ENCODE results near the gene CEP68.
"Not testable (repeated sequence)": the region's sequence is repeated elsewhere in the genome, so short reads cannot be mapped to it uniquely, and the experiment has no call there.

CEP68 gene

DNA sequence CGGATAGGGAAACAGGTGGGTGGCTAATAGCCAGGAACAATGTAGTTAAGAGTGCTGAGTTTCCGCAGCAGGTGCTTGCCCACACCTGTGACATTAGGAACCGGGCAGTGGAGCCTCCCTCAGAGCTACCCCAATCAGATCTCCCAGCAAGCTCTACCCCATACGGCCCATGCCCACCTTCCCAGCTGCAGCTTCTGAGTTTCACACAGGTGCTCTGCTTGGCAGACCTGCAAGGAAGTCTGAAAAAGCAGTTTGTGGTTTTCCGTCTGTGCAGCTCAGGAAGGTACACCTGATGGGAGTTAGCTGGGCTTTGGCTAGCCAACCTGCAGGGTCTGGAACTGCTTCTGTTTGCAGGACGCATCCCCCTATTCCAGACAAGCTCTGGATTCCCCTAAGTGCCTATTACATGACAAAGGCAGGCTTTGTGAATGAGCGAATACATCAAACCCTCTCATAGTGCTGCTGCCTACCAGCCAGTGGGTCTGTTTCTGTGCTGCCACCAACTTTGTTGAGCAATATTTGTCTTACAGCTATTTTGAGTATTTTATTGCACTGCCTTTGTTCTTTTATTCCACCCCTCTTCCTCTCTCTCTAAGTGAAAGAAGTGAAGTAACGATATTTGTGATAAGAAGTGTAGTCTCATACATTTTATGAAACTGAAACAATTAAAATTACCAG is 24.7 kb upstream of the CEP68 start:
- no peak for DNase-seq (ENCODE audit: low read depth)

DNA sequence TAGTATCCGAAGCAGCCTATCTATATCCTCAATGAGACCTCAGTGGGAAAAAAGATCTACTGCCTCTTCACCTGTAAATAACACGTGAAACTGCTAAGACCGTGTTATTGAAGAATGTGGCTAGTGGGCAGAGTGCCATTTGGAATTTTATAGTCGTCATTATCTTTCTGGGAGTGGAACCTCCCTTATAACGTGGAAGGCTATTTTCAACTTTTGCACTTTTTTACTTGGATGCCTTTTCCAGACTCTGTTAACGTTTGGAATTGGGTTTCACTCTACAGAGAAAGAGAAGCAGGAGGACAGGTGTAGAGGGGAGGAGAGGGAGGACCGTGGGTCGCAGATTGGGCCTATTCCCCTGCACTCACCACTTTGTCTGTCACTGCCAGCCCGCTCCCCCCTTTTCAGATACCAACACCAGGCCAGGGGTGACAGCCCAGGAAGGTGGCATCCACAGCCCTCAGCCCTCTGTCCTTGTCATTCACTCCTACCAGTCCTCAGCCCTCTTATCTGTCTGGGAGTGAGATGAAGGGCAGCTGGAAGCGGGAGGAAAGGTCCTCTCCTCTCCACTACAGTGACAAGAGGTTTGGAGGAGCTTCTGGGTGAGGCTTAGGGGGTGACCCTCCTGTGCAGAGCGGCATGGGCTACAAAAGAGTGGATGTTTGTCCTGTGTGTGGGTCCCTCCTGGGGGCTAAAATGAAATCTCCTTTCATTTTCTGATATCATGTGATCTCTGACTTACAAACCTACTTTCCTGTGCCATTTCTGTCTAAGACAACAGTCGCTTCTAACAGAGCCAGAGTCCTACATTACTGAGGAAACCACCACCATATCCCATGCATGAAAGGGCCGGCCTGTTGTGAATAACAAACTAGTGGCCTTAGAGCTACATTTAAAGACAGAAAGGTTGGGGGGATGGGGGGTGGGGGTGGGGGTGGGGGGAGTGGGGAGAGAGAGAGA is 23.9 kb upstream of the CEP68 start:
- DNase-seq (ENCODE audit: low read depth): no peak

DNA sequence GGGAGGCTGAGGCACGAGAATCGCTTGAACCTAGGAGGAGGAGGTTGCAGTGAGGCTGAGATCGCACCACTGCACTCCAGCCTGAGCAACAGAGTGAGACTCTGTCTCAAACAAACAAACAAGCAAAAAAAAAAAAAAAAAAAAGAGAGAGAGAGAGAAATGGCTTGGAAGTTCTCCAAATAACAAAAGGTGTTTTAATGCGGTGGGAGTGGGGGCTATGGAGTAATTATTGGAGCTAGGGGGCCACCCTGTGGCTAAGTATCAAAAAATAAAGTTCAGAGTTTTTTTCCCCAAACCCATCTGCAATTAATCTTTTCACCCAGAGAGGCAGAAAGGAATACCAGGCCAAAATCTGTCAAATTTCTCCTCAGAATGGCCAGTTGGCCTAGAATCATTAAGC is 23.0 kb upstream of the CEP68 start:
- DNase-seq (ENCODE audit: low read depth): no peak

DNA sequence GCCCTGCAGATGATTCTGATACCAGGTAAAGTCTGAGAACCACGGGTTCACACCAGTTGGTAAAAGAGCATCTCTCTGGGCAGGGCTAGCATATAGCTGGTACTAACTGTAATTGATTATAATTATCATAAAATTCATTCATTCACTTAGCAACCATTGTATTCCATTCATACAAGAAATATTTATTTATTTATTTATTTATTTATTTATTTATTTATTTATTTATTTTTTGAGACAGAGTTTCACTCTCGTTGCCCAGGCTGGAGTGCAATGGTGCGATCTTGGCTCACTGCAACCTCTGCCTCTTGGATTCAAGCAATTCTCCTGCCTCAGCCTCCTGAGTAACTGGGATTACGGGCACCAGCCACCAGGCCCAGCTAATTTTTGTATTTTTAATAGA is 22.5 kb upstream of the CEP68 start:
- not testable (repeated sequence) for DNase-seq (ENCODE audit: low read depth)

DNA sequence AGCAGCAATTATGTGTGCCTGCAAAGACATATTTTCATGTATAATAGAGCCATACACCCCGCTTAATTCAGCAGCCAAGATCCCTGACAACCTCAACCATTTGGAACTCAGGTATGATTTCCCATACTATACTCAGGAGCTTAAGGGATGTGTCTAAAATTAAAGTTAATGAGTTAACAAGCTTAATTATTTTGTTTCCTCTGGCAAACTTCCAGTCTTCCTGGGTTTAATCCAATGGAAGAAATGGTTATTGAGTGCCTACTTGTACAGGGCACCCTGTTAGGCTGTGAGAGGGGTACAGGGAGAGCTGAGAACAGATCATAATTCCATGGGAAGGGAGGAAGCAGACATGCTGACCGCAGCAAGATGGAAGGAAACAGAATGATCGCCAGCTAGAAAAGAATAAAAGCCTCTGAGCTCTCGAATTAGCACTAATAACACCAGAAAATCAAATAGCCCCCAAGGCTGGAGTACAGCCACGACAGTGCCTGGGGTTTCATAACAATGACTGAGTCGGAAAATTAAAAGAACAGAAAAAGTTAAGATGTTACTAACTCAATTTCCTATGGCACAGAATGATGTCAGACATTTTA is 20.8 kb upstream of the CEP68 start:
- no peak for DNase-seq (ENCODE audit: low read depth)

DNA sequence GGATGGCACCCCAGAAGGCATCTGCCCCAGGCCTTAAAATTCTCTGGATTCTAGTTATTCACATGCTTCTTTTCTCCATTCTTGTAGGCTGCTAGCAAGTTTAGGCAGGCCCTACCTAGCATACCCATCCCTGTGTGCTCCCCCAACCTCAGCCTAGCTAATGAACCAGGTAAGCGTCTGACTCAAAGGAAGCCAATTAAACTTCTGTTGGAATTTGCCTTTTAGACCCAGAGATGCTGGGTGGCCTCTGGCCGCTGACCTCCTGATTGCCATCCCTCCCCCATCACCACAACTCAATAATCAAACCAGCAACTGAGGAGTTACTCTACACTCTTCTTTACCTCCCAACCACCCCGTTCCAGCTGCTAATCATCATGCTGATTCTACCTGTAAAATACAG is 19.0 kb upstream of the CEP68 start:
- DNase-seq (ENCODE audit: low read depth): no peak

DNA sequence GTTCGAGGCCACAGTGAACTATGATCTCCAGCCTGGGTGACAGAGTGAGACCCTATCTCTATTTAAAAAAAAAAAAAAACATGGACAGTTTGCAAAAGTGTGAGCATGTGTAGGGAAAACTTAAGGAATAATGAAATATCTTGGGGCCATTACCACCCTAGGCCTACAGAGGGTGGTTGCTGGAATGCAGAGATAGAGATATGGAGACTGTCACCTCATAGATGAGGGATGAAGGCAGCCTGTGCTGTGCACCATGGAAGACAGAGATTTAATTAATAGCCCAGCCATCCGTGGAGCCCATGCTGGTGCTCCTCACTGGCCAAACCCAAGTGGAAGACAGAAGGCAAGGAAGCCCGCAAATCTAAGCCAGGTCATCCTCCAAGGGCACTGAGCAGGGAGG is 16.6 kb upstream of the CEP68 start:
- no peak for DNase-seq (ENCODE audit: low read depth)

DNA sequence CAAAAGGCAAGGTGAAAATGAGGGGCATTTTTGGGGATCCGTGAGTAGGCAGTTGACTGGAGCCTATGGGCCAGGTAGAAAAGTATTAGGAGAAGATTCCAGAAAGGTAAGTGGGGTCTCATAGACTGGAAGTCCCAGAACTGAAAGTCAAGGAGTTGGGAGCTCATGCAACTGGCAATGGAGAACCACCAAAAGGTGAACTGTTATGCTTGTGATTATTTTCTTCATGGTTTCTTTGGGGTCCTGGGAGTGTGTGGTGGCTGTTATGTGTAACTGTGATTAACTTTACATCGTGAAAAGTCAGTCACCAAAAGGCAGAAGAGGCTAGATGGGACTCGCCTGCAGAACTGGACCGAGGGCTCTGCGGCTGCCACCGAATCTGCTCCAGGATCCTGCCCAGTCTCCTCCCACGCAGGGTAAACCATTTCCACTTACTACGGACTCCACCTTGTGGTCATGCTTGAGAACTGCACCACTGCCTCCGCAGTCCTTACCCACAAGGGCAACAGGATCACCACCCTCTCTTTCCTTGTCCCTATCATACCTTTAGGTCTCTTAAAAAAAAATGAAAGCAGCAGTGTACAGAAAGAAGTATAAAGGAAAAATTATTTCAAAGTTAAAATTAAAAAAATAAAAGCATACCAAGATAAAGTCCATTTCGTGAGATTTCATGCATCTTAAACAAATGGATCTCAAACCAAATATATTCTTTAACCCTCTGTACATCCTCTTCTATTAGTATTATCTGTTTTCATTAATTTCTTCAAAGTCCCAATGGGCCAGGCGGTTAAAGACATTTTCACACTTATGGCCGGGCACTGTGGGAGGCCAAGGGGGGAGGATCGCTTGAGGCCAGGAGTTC is 15.6 kb upstream of the CEP68 start:
- peak; percentile 48 for DNase-seq (ENCODE audit: low read depth)

DNA sequence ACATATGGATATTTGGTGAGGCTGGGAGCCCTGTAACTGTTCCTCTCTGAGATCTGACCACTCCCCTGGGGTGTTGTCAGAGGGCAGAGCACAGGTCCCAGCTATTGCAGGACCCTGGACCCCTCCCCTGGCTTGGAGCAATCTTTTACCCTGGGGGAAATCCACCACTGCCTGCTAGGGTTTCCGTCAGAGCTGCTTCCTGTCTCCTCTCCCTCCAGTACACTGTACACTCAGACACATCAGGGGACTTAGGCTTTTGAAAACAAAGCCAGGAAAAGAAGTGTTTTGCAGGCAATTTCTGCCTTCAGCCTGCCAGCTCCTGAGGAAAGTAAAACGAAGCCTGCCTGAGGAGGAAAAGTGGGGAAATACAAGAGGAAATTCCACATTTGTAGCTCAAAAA is 13.2 kb upstream of the CEP68 start:
- DNase-seq (ENCODE audit: low read depth): no peak

DNA sequence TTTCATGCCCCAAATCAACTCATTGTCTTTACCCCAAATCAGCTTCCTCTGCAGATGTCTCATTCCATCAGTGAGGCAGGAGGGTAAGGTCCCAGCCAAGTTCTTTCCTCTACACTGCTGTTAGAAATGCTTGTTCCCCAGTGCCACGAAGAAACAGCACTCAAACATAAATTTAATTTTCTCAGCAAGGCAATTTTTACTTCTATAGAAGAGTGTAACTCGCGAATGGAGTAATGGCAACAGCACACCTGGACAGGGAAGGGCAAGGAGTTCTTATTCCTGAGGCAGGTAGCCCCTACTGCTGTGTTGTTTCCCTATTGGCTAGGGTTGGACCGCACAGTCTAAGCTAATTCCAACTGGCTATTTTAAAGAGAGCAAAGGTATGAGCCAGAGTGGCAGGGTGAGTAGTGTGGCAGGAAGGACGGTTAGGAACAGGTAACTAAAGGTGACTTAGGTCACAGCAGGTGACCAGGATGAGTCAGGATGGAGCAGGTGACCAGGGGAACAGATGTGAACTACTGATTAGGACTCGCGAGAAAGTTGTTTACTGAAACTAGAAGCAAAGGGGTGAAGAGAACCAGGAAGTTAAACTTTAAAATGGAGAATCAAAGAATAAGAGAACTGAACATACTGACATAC is 12.0 kb upstream of the CEP68 start:
- no peak for DNase-seq (ENCODE audit: low read depth)

DNA sequence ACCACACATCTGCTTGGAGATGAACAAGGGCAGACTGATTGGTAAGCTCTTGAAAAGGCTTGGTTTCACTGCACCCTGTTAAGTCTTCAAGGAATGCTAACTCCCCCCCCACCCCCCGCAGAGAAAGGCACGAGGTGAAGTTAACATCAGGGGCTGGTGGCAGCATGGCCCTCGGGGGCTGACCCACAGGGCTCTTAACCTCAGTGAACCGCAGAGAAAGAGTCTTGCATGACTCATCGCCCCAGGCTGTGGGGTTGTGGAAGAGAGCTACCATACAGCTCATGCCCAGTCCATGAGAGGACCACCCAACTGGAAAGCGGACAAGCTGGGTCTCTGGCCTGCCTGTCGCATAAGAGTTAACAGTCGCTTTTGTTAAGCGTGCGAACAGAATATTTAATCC is 10.6 kb upstream of the CEP68 start:
- DNase-seq (ENCODE audit: low read depth): no peak

DNA sequence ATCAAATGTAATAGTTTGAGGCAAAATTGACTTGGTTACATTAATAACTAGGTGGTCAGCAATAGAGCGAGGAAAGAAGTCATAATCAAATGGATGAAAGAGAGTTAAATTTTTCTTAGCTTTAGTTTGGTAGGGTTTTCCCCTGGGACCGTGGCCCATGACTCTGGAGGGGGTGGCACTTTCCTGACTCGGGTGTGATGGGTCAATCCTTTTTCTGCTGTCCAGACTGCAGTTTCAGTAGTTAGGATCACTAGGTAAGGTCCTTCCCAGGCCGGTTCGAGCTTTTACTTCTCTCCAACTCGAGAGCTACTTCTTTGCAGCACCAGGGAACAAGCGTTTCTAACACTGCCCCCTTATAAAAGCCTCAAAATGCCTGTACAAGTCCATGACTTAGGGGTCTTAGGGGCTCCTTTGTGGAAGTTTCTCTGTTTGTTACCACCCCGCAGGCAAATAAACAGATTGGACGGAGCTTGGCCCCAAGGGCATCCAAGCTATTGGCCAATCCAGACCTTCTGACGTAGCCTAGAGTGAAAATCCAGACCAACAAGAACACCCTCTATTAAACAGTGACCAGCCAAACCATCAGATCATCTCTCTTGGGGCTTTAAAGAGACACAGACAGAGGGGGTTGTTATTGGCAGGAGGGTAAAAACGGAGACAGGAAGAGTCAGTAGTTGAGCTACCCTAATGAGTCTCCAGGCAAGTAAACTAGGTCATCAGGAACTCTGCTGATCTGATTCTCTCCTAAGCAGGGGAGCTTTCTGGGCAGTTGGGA is 9.4 kb upstream of the CEP68 start:
- DNase-seq (ENCODE audit: low read depth): no peak

DNA sequence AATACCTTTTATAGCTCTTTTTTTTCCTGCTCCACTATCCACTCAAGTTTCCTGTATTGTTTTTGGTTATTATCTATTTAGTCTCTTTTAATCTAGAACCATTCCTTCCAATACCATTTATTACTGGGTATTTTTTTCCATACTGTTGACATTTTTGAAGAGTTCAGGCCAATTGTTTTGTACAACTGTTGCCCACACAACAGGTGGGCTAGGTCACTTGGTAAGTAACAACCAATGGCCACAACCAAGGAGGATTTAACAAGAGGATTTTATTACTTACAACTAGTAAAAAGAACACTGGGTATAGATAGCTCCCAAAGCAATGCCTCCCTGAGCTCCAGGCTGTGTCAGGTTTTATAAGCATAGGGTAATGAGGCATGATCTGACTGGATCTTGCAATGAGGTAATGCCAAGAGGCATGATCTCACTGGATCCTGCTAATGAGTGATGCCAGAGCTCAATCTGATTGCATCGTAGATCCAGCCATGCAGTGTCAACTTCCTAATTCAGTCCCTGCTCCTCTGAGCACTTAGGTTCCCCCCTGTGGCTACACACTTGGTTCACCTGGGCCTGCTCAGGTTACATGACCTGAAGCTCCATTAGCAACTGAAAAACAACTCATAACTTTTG is 7.1 kb upstream of the CEP68 start:
- DNase-seq (ENCODE audit: low read depth): no peak

DNA sequence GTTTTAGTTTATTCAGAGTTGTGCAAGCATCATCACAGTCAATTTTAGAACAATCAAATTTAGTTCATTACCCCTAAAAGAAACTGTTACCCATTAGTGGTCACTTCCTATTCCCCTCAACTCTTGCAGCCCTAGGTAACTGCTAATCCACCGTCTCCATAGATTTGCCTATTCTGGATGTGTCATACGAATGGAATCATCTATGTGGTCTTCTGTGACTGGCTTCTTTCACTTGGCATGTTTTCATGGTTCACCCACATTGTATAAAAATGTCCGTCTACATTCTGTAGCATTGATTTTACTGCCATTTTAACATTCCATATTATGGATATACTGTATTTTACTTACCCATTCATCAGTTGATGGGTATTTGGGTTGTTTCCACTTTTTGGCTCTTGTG is 5.3 kb upstream of the CEP68 start:
- DNase-seq (ENCODE audit: low read depth): no peak

DNA sequence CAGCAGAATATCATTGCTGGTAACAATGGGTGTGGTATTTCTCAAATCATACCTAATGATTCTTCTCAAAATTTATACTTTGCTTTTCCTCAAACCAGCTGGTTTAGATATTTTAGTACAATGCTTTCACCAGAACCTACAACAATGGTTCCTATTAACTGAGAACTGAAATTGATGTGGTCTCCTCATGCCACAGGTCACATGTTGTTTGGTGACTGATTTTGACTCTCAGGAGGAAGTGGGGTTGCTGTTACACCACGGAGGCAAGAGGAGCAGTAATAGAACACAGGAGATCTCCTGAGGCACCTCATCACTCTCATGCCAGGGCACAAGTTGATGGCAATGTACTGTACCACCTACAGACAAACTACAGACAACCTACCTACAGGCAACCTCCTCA is 3.0 kb upstream of the CEP68 start:
- DNase-seq (ENCODE audit: low read depth): no peak

DNA sequence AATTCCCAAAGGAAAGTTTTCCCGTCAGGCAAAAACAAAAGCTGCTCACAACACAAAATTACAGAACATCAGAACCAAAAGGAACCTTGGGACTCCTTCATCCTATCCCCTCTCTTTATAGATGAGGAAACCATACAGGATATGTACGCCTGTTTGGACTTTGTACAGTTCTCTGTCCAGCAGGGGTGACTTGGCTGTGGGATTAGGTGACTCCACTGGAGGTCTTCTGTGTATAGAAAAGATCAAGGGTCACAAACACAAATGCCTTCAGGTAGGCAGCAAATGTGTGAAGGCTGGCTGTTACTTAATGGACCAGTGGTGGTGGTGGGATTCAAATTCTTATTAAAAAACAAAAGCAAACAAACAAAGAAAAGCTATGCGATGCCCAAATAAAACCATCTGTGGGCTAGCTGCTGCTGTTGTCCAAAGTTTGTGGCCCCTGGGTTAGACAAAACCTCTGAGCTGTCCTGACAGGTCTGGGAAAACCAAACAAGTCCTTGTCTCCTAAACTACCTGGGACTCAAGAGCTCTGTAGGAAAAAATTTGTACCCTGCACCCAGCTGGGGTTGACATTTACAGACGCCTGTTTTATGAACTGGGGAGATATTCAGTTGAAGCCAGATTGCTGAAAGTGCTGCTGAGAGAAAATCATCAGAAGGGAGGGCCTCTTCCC is 1.3 kb upstream of the CEP68 start:
- DNase-seq (ENCODE audit: low read depth): no peak

DNA sequence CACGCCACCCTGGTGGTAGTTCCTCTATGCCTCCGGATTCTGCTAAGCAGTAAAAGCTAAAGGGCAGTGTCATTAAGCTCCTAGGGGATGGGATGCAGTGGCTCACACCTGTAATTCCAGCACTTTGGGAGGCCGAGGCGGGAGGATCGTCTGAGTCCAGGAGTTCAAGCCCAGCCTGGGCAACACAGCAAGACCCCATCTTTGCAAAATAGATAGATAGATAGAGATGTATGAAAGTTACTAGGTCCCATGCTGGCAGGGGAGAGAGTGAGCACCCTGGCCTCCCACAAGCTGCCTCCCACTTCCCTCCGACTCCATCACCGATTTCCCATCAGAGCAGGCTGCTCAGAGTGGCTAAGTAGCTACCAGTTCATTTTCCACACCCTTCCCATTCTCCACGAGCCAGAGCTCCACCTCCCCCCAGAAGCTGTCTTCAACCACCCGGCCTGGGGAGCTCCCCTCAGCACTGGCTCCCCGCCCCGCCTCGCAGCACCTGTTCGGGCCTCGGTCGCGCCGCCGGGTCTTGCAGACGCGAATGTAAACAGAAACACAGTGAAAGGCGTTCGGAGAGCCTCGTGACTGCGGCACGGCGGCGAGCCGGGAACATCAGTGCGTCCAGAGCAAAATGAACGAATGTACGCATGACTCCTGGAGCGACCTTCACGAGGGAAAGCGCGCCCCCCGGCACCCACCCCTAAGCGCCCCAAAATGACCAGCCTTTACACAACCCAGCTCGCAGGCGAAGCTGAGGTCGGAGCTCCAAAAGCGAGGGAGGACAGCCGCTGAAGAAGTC is 598 bp upstream of the CEP68 start:
- DNase-seq (ENCODE audit: low read depth): no peak

DNA sequence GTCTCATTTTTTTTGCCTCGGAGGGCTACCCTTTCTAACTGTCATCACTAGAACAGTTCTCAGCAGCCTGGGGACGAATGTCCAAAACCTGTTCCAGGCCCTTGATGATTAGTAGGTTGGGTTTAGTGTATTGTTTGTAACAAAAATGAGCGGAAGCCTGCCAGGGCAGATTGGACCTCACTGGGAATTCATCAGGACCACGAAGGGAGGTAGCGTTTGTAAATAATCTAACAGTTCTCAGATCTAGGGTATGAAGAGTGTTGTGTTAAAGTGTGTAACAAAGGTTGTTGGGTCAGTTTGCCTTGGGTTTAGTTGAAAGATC is 799 bp downstream of the CEP68 start:
- DNase-seq (ENCODE audit: low read depth): no peak

DNA sequence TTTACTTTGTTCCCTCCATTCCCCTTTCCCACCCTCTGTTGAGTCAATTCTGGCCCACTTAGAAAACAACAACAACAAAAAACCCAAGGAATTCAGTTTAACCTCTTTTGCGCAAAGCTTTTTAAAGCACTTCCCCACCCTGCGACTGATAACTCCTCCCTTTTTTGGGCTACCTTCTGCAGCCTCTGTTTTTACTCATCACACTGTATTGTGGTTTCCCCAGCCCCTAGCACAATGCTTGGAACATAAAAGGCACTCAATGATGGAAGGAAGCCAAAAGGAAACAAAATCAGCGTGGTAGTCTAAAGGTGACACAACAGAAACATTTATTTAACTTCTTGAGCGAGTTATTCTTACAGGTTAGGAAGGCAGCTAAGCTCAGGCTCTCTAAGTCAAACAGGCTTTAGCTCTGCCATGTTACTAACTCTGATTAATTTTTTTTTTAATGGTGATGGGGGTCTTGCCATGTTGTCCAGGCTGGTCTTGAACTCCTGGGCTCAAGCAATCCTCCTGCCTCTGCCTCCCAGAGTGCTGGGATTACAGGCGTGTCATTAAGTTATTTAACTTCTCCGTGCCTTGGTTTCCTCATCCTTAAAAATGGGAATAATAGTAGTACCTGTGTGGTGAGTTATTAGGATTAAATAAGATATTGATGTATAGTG is 1.3 kb downstream of the CEP68 start:
- DNase-seq (ENCODE audit: low read depth): no peak

Measured in HS-5 (cell line).